Ramos (cell line): ENCODE measurements around the gene TAOK3.

Source experiments
- in situ Hi-C: fragments of 300-500 bp; cut with MboI; formaldehyde crosslinking; loops from one replicate; pipeline ENCODE4 v1.14.3; 2022; ENCODE audit warnings: low sequenced_read_pairs; ENCODE audit not compliant: unreplicated experiment

TAOK3 gene

DNA sequence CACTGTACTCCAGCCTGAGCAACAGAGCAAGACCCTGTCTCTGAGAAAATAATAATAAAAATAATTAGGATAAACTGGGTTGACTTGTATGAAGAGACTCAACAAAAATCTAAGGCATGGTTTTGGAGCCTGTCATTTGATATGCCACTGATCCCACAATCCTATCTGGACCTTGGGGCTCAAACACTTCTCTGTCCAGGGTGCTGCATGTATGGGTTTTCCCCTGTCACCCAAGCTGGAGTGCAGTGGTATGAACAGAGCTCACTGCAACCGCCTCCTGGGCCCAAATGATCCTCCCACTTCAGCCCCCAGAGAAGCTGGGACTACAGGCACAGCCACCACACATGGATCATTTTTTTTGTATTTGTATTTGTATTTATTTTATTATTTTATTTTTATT lies 263.6 kb downstream of the TAOK3 start:
- in situ Hi-C loops: no loop called here

DNA sequence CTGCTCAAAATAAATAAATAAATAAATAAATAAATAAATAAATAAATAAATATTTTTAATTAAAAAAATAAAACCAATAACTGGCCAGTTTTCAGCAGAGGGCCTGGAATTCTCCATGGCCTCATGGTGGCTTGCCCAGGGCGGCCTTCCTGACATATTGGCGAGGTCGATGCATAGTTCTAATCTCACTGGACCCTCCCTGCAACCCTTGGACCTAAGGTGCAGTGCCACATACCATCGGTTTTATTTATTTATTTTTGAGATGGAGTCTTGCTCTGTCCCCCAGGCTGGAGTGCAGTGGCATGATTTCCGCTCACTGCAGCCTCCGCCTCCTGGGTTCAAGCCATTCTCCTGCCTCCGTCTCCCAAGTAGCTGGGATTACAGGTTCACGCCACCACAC lies 265.0 kb downstream of the TAOK3 start:
- in situ Hi-C loops: no loop called here

DNA sequence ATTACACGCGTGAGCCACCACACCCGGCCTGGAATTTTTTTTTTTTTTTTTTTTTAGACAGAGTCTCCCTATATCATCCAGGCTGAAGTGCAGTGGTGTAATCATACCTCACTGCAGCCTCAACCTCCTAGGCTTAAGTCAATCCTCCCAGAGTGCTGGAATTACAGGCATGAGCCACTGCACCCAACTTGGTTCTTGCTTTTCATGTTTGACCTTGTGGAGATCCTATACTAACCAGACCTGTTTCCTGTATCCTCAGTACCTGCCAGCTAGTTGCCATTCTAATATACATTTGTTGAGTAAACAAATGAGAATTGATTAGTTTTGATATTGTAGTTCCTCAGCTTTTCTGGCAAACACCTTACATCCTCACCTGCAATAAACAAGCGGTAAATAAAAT lies 265.7 kb downstream of the TAOK3 start:
- in situ Hi-C loops: no loop called here

DNA sequence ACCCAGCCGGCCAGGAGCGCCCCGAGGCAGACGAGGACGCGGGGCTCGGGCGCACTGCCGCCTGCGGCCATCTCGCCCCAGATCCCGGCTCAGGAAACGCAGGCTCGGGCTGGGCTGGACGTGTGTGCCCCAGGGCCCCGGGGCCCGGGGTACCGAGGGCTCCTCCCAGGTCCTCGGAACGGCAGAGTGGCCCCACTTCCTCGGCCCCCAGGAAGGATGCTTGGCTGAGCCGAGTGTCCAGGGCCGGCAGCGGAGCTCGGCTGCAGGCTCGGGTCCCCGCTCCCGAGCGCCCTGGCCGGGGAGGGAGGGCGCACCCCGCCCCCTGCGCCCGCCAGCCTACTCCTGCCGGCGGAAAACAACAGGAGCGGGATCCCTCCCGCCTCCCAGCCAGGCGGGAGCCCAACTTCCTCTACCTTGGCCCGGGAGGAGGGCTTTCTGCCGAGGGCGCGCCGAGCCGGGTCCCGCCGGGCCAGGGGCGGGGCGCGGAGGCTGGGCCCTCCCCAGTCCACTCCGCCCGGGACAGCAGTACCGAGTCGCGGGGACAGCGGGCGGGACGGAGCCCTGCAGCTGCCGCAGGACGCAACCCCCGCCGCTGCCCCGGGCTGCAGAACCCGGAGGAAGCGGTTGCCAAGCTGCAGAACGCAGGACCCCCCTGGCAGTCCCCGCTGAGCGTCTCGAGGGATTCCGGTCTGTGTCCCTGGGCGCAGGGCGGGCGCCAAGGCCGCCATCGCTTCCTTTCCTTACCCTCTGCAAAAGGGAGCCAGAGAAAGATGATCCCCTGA lies 268.9 kb downstream of the TAOK3 start, which contains the start of gene VSIG10:
Gene VSIG10 (minus strand): TSS at position 411 of the 782 bp plus-strand sequence. CDS start 340 bp downstream, at position 71.
- in situ Hi-C loops: no loop called here

DNA sequence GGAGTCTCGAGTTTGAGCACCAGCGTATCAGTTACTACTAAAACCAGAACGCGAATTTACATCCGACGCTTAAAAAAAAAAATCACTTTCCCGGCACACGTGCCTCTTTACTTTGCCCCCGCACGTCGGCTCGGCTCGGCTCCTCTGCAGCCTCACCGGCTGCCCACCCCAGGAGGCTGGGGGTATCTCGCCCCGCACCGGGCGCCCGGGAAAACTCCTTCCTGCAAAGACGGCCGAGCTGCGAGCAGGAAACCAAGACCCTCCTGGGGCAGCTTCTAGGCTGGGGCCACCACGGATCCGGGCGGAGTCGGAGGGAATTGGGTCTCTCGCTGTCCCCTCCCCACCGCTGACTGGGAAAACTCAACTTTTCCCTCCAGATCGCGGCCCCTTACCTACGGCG lies 269.5 kb downstream of the TAOK3 start:
- in situ Hi-C loops: no loop called here

DNA sequence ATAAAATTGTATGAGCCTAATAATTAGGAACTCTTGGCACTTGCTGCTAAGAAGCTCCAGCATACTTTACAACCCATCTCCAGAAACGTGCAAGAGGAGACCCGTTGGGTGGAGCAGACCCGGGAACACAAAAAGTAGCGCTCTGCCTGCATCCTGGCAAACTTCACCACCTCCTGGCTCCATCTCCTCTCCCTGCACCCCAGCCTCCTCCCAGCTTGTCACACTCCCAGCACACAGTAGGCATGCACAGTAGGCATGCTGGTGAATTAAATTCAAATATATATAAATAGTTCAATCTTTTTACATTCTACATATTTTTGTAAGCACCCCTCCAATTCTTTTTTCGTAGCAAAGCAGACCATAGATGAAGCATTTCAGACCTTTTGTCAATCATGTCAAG lies 270.1 kb downstream of the TAOK3 start:
- in situ Hi-C loops: no loop called here

DNA sequence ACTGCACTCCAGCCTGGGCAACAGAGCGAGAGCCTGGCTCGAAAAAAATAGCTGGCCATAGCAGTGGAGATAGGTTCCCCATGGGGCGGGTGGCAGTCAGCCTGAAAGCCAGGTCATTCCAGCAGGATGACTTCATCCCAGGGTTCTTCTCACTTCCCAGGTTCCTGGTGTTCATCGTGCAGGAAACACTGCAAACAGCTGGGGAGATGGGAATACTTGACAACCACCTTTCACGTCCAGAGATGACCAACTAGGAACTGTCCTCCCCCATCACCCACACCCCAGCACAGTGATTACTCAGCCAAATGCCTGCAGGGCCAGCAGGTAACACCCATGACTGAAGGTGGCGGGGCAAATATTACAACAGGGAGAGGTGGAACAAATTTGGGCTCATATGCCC lies 270.6 kb downstream of the TAOK3 start:
- in situ Hi-C loops: no loop called here

DNA sequence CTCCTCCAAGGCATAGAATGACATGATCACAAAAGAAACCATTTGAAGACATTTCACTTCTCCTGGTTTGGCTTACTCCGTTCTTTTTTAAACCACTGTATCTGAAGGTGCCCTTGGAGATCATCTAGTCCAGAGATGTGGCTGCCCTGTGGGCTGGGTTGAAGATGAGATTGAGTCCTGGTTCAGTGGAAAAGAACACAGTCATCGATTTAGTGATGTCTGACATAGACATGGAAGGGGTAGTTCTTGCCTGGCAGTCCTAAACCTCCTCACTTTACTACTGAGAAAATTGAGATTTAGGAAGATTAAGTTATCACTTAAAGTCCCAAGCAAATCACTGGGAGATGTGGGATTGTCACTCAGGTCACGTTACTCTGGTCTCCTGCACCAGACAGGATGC lies 271.7 kb downstream of the TAOK3 start:
- in situ Hi-C loops: no loop called here
